WI38 (cell line): ENCODE results near the gene ALDH1L1.

Experiments
- H3K4me3 ChIP-seq: 2 replicates; pipeline ENCODE4 v1.5.1; 2011; ENCODE audit warnings: low read depth, mild to moderate bottlenecking, control low read depth, low read length
- CTCF ChIP-seq: IDR thresholded peaks from 2 replicates; pipeline ENCODE4 v1.5.1; 2012; ENCODE audit warnings: low read depth, mild to moderate bottlenecking, control low read depth, low read length

ALDH1L1 gene

GRCh38 chr3:126054870-126055269 lies 125.5 kb downstream of the ALDH1L1 start:
- no peak overlapping the region for H3K4me3 ChIP-seq
- no peak for TF ChIP-seq CTCF

GRCh38 chr3:126053949-126054569 lies 126.3 kb downstream of the ALDH1L1 start:
- H3K4me3 ChIP-seq: no peak overlapping the region
- TF ChIP-seq CTCF: no peak
